VCaP (cell line): ENCODE results near the gene DGKI.
A peak's percentile ranks its signal among the peaks of the same experiment; 100 is the strongest.
"Not testable (repeated sequence)": the region's sequence is repeated elsewhere in the genome, so short reads cannot be mapped to it uniquely, and the experiment has no call there.

ENCODE experiments used
- H3K27ac ChIP-seq: fragments of 450-650 bp; 2 replicates; pipeline ENCODE4 v1.5.1; 2017
- TF ChIP-seq, protein P1 (sequence below): fragments of 450-650 bp; conservative IDR thresholded peaks from 2 replicates; pipeline ENCODE4 v1.5.1; 2017; ENCODE audit warnings: mild to moderate bottlenecking, moderate library complexity

The DGKI gene

GRCh38 chr7:137844677-137845425 lies 1.9 kb downstream of the DGKI start:
- H3K27ac ChIP-seq, result no peak overlapping the region
- TF ChIP-seq, protein P1, sequence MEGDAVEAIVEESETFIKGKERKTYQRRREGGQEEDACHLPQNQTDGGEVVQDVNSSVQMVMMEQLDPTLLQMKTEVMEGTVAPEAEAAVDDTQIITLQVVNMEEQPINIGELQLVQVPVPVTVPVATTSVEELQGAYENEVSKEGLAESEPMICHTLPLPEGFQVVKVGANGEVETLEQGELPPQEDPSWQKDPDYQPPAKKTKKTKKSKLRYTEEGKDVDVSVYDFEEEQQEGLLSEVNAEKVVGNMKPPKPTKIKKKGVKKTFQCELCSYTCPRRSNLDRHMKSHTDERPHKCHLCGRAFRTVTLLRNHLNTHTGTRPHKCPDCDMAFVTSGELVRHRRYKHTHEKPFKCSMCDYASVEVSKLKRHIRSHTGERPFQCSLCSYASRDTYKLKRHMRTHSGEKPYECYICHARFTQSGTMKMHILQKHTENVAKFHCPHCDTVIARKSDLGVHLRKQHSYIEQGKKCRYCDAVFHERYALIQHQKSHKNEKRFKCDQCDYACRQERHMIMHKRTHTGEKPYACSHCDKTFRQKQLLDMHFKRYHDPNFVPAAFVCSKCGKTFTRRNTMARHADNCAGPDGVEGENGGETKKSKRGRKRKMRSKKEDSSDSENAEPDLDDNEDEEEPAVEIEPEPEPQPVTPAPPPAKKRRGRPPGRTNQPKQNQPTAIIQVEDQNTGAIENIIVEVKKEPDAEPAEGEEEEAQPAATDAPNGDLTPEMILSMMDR, result no peak

DNA sequence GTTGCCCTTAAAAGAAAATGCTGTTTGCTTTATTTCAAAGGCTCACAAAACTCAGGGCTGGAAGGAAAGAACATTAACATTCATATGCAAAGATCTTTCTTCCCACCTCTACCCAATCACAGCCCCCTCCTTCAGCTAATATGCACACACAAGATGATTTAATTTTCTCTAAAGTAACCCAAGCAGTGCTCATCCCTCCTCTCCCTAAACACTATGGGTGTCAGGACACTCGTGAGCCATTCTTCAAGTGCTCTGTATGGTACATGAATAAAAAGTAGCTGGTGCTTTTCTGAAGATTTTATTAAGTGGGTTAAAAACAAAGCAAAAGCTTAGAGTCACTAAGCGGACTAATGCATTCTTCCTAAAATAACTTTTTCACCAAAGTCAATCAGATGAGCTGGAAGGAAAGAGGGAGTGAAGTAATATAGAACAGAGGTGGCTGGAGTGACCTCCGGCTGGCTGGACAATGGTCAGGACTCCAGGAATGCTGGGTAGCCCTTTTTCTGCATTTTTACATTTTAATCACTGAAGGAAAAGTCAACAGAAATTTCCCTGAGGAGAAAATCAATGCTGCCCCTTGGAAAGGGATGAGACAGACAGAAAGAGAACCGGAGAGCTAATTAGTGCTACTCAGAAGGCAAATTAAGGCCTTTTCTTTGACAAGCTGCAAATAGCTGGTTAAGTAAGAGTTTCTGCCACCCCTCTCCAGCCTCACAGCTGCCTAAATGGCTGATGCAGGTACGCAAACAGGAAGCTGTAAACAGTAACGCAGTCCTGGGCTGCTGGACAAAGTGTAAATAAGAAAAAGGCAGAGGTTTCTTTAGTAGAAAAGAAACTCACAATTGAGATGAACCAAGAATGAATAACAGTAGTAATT lies 6.6 kb downstream of the DGKI start:
- H3K27ac ChIP-seq, result peak overlapping the region; percentile 48
- TF ChIP-seq, protein P1, result no peak

DNA sequence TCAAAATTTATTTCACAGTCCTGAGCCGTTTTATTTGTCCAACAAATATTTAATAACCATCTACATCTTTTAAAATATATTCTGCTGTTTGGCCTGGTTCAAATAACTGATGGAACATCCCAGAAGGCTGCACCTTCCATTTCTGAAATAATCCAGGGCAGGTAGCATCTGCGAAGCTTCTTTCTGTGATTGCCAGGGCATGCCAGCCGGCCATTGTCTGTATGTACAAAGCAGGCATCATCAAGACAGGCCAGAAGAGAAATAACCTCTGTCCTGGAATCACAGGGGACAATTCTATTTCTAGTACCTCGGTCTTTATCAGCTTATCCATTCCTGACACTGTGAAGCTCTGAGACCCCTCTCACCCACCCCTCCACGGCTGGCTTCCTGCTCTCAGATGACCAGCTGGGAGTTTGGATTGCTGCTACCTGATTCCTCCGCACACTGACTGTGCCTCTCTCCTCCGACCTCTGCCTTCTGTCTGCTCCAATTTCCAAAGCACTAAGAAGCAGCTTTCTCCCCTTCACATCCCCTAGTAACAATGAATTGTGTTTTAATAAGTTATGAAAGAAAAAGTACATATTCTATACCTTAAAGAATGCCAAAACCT lies 8.0 kb downstream of the DGKI start:
- H3K27ac ChIP-seq, result no peak overlapping the region
- TF ChIP-seq, protein P1, result no peak

- H3K27ac ChIP-seq, result no peak overlapping the region
- TF ChIP-seq, protein P1, result no peak
Measured at GRCh38 chr7:137836541-137836940, 10.2 kb downstream of the DGKI start.

- TF ChIP-seq, protein P1, result no peak
- no peak overlapping the region for H3K27ac ChIP-seq
Measured at GRCh38 chr7:137836113-137836509, 10.7 kb downstream of the DGKI start.

- TF ChIP-seq, protein P1, result no peak
- no peak overlapping the region for H3K27ac ChIP-seq
Measured at GRCh38 chr7:137835486-137836112, 11.2 kb downstream of the DGKI start.

DNA sequence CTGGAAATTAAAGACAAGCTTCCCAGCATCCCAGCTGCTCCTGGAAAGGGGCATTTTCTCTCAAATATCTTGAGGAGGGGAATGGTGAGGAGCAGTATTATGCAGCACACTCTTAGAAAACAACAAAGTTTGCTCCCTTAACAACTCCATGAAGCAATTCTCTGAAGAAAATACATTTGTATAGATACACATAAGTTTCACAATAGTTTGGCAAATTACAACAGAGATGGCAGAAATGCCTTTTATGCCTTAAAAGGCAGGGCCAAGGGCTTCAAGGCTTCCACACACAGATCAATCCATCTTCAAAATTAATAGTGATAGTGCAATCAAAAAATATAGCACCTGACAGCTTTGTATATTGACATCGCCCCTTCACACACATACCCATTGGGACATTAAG lies 12.2 kb downstream of the DGKI start:
- H3K27ac ChIP-seq, result no peak overlapping the region
- TF ChIP-seq, protein P1, result no peak

DNA sequence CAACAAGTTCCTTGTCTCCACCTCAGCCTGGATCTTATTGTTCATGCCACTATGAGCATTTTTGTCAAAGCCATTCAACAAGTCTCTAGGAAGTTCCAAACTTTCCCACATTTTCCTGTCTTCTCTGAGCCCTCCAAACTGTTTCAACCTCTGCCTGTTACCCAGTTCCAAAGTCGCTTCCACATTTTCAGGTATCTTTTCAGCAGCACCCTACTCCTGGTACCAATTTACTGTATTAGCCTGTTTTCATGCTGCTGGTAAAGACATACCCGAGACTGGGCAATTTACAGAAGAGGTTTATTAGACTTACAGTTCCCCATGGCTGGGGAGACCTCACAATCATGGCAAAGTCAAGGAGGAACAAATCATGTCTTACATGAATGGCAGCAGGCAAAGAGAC lies 13.8 kb downstream of the DGKI start:
- H3K27ac ChIP-seq, result not testable (repeated sequence)
